ENCODE data around the gene KRT33B. TPM values are rescaled to one million over a fixed set of nuclear protein-coding genes. Genes with fewer than 3 reads are reported as not detected.

The KRT33B gene
- total and polyA plus RNA-seq, 10 of the 15 experiments (the other 5 are each of a cell fraction or from before 2014, with no cell fraction given), result not detected

GRCh38 chr17:41415833-41416335 is 46.3 kb upstream of the KRT33B start:
- TF ChIP-seq RELA (IDR thresholded peaks at IDR 0.05; ENCODE audit: borderline replicate concordance, partially characterized antibody) (no peak), HDGF (IDR thresholded peaks at IDR 0.05) (no peak), RB1 (IDR thresholded peaks at IDR 0.05; ENCODE audit: borderline replicate concordance) (no peak), JUND (IDR thresholded peaks at IDR 0.05; ENCODE audit: low read depth, low read length) (no peak), JUNB (IDR thresholded peaks at IDR 0.05) (no peak), HDAC6 (IDR thresholded peaks at IDR 0.05; ENCODE audit: unreplicated experiment) (no peak), PBX3 (IDR thresholded peaks at IDR 0.05; ENCODE audit: insufficient replicate concordance, low read depth, low read length) (no peak), ATF2 (IDR thresholded peaks at IDR 0.05; ENCODE audit: low read length) (no peak), SIN3A (IDR thresholded peaks at IDR 0.05; ENCODE audit: low read depth, low read length) (no peak), KAT2A (conservative IDR thresholded peaks at IDR 0.05; ENCODE audit: control insufficient read depth, low read depth, low read length) (no peak), TAF1 (IDR thresholded peaks at IDR 0.05; ENCODE audit: borderline replicate concordance, low read depth, low read length) (no peak)
- SMC1A ChIA-PET (ENCODE audit: uncharacterized antibody, unreplicated experiment), result no interaction called here
- DNase-seq (ENCODE audit: low read depth, low spot score), result no peak
- 40% methylated on average over 3 of the region's 3 CpGs for WGBS (ENCODE audit: insufficient coverage, insufficient replicate concordance, low lambda C conversion rate, missing lambda C conversion rate)
- ATAC-seq, result no peak
- intact Hi-C loops (cut with micrococcal nuclease; ENCODE audit: unreplicated experiment), result no loop called here
- Histone ChIP-seq H3K36me3 (ENCODE audit: control insufficient read depth in 2 of 2, insufficient read depth in 2 of 2, low read length in 1 of 2) (no peaks in the 10 kb centered on the region), H2AFZ (ENCODE audit: control insufficient read depth, low read depth, low read length) (no peak overlapping the region), H3K4me1 (ENCODE audit: control insufficient read depth, insufficient read depth, low read length) (no peaks in the 10 kb centered on the region), H4K20me1 (ENCODE audit: control insufficient read depth, insufficient read depth) (no peaks in the 10 kb centered on the region), H3K9me3 (replicated peaks; ENCODE audit: control insufficient read depth, insufficient read depth, low read length) (no peaks in the 10 kb centered on the region), H3K27me3 (replicated peaks in 1 of 2; ENCODE audit: control insufficient read depth in 2 of 2, insufficient read depth in 2 of 2, low read length in 1 of 2) (no peaks in the 10 kb centered on the region; a peak in 2 of 4 replicates), H3K79me2 (ENCODE audit: control insufficient read depth, insufficient read depth, low read length) (no peaks in the 10 kb centered on the region), H3K9ac (ENCODE audit: control insufficient read depth, insufficient read depth, low read length) (no peak overlapping the region), H3K4me2 (ENCODE audit: control insufficient read depth, insufficient read depth) (no peak overlapping the region), H3K4me3 (no peak overlapping the region), H3K27ac (ENCODE audit: control insufficient read depth, insufficient read depth) (no peak overlapping the region)
- CTCF ChIA-PET, result interaction anchor here (0.7 kb wide), 1 partner anchor 12 kb away, joined by 3 read pairs; no protein-coding TSS in a partner anchor
- FAIRE-seq, result no peak
- in situ Hi-C loops (cut with MboI), result no loop called here
- RAD21 ChIA-PET (ENCODE audit: unreplicated experiment), result no interaction called here
- POLR2A ChIA-PET, result no interaction called here
- BruUV-seq (replicated peaks), result no TSS peak

All from GM12878 (cell line).